Astrocyte of the spinal cord (primary cell): ENCODE data around the gene RNU1-2.
A peak's percentile ranks its signal among the peaks of the same experiment; 100 is the strongest.
"Not testable (repeated sequence)": the region's sequence is repeated elsewhere in the genome, so short reads cannot be mapped to it uniquely, and the experiment has no call there.

Experiments
- DNase-seq: peaks from one replicate; pipeline ENCODE4 v3.0.0; 2011; ENCODE audit warnings: low read depth, low spot score
- H3K4me3 ChIP-seq: 2 replicates; pipeline ENCODE4 v1.5.1; 2011; ENCODE audit warnings: low read depth, mild to moderate bottlenecking, low read length, moderate library complexity
- in situ Hi-C: cut with HindIII; loops from 2 replicates; pipeline ENCODE4 v1.10.0; 2017; ENCODE audit warnings: low sequenced_read_pairs
- TF ChIP-seq, protein P1 (sequence below): IDR thresholded peaks from 2 replicates; pipeline ENCODE4 v1.5.1; 2012; ENCODE audit warnings: low read depth, mild to moderate bottlenecking, low read length, inconsistent platforms

The RNU1-2 gene

DNA sequence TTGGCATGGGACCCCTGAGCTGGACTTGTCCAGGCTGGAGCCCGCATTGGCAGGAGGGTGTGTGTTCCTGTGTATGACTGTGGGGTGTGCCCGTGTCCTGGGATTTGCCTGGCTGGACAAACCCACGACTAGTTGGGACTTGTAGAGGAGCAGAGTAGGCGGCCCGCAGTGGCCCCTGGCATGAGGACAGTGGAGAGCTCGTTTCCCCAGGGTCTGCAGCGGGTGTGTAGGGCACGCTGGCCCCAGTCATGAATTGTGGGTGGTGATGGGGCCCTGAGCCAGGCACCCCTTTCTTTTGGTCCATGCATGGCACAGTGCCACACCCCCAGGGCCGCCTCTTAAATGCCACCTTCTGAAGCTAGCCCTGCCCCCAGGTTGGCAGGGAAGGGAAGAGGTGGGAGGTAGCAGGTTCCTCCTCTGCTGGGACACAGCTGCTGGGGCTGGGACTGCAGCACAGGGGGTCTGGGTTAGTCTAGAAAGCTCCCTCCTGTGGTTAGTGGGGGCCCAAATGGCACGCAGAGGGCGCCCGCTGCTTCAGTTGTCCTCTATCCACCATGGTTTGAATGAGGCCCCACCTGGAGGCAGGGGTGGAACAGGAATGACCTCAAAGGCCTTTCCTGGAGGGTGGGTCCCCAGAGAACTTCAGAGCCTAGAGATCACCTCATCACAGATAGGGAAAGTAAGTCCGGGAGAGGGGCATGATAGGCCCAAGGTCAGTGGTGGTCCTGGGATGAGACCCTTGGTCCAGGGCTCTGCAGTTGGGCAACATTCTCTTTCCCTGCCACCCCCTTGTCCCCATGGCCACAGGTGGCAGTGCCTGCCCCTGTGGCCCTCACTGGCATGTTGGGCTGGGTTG, 30.1 kb downstream of the RNU1-2 start:
- in situ Hi-C loops = no loop called here
- TF ChIP-seq, protein P1, sequence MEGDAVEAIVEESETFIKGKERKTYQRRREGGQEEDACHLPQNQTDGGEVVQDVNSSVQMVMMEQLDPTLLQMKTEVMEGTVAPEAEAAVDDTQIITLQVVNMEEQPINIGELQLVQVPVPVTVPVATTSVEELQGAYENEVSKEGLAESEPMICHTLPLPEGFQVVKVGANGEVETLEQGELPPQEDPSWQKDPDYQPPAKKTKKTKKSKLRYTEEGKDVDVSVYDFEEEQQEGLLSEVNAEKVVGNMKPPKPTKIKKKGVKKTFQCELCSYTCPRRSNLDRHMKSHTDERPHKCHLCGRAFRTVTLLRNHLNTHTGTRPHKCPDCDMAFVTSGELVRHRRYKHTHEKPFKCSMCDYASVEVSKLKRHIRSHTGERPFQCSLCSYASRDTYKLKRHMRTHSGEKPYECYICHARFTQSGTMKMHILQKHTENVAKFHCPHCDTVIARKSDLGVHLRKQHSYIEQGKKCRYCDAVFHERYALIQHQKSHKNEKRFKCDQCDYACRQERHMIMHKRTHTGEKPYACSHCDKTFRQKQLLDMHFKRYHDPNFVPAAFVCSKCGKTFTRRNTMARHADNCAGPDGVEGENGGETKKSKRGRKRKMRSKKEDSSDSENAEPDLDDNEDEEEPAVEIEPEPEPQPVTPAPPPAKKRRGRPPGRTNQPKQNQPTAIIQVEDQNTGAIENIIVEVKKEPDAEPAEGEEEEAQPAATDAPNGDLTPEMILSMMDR = no peak
- DNase-seq = no peak
- no peak overlapping the region for H3K4me3 ChIP-seq

DNA sequence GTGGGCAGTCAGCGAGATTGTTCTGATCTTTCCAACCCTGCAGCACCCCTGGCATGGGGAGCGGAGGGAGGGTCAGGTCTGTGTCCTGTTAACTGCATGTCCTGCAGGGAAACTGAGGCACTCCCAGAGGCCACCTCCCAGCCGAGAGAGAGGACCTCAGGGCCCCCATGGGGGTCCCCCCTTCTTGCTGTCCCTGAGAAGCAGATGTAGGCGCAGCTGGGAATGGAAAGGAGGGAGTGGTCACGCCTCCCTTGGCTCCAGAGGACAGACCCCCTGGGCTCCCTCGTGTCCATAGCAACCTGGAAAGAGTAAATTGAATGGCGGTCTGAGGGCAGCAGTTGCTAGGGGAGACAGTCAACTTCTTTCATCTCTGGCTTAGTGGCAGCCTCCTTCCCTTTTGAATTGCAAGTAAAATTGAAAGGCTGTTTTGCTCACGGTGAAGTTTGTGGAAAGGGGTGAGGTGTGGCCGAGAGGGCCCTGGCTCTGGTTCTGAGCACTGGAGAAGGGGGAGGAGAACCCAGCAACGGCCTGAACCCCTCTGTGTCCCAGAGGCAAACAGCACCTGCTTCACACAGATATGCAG, 30.8 kb downstream of the RNU1-2 start:
- in situ Hi-C loops = no loop called here
- TF ChIP-seq, protein P1 = no peak
- no peak overlapping the region for H3K4me3 ChIP-seq
- DNase-seq = peak; percentile 69

DNA sequence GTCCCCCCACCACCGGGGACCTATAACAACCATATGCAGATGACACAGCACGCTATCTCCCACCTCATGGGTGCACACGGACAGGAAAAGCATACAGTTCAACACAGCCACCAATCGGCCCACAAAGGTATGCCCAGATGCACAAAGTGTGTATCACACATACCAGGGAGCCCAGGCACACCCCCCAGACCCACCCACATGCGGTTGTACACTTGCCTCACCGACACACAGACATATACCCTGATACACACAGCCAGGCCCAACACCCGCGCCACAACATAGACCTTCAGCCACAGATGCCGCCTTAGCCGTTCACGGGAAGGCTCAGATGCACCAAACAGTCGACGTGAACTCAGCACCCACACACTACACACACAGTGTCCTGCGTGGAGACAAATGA, 31.5 kb downstream of the RNU1-2 start:
- TF ChIP-seq, protein P1 = no peak
- in situ Hi-C loops = no loop called here
- no peak for DNase-seq
- H3K4me3 ChIP-seq = no peak overlapping the region

DNA sequence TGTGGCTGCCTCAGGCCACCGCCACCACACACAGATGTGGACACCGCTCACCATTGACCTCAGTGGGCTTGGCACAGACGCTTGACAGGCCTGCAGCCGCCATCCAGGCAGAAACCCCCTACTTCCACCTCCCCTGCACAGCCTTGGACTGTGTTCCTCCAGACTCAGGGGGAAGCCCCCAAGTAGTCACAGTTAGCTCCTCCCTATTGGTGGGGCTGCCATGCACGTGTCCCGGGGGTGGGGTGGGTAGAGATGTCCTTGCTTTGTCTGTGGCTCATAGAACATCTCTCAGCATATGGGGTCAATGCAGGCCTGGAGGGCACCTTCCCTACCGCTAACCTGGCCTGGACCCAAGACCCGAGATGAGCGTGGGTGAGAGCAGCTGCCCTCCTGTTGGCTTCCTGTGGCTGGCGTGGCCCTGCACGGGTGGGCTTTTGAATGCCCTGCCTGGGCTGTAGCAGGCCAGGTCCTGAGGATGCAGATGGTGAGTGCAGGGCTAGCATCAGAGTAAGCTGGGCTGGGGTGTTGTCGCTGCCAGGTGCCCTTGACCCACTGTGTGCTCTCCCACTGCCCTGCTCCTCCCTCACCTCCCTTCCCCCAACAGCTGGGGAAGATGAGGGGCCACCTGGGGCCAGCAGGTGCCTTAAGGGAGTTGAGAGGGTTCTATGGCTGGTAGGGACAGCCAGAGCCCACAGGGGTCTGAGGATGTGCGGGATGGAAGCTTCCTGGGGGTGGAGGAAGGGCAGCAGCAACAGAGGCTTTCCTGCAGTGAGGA, 32.1 kb downstream of the RNU1-2 start:
- DNase-seq = no peak
- in situ Hi-C loops = no loop called here

DNA sequence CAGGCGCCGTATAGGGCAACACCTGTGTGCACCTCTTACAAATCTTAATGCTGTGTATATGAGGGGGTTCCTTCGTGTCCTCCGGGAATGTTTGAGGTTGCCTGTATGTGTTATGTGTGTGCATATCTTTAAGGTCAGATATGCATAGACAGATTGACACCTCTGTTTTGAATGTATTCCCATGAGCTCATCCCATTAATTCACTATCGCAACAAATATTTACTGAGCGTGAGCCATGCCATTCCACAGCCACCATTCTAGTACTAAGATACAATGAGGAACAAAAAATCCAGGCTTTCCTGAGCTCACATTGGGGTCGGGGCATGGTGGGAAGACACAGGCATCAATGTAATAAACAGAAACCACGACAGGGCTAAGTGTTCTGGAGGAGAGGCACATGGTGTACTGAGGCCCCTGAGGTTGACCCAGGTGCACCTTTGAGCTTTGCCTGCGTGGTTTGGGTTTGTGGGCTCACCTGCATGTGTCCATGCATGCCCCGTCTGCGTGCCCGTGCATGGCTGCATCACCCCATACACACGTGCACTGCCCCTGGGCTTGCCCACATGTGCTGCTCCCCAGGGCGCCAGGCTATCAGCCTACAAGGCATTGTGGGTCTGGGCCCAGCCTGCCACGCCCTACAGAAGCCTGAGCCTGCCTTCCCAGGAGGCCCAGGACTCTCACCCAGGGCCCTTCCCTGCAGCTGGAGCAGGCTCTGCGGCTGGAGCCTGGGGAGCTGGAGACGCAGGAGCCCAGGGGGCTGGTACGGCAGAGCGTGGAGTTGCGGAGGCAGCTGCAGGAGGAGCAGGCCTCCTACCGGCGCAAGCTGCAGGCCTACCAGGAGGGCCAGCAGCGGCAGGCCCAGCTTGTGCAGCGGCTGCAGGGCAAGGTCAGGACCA, 33.6 kb downstream of the RNU1-2 start:
- in situ Hi-C loops, DNase-seq, H3K4me3 ChIP-seq: not testable (repeated sequence)

More for the DNA sequence above, 32.1 kb downstream of the RNU1-2 start:
- no peak overlapping the region for H3K4me3 ChIP-seq
- TF ChIP-seq, protein P1 = no peak

DNA sequence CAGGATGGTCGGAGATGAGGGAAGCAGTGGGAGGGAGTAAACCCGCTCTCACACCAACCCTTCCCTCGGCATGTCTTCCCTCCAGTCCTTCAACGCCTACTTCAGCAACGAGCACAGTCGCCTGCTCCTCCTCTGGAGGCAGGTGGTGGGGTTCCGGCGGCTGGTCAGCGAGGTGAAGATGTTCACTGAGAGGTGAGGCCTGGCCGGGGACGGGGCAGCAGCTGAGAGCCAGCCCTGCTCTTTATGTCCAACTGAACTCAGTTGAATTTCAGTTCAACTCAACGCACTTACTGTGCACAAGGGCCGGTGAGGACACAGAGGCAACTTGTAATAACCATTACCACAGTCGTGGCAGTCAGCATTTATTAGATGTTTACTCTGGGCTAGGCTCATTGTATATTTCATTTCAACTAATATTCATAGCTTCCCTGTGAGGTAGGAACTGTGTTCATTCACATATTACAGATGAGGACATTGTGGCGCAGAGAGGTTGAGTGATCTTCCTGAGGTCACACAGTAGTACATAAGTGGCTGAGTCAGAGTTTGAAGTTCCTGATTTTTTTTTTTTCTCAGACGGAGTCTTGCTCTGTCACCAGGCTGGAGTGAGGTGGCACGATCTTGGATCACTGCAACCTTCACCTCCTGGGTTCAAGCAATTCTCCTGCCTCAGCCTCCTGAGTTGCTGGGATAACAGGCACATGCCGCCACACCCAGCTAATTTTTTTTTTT, 35.6 kb downstream of the RNU1-2 start:
- DNase-seq, in situ Hi-C loops, H3K4me3 ChIP-seq: not testable (repeated sequence)

DNA sequence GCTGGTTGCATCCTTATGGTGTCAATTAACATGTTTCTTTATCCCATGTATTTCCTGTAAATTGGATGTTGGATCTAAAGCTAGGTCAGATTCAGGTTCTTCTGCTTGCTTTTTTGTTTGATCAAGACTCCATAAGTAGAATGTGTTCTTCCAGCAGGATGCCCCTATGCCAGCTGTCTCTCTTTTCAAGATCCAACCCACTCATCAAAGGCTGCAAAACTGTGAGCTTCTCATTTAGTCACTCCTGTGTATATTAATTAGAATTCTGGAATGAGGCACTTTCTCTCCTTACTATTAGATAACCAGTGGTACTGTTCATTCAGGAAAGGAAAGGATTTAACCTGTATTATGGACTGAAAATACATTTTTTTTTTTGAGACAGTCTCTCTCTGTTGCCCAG, 38.2 kb downstream of the RNU1-2 start:
- in situ Hi-C loops, H3K4me3 ChIP-seq, DNase-seq: not testable (repeated sequence)

DNA sequence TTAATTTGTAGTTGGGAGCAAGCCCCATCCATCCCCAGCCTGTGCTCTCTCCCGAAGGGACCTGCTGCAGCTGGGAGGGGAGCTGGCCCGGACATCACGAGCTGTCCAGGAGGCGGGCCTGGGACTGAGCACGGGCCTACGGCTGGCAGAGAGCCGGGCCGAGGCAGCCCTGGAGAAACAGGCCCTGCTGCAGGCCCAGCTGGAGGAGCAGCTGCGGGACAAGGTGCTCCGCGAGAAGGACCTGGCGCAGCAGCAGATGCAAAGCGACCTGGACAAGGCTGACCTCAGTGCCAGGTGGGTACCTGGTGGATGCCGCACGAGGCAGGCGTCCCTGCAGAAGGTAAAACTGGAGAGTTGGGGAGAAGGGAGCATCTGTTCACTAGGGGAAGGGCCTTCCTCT, 40.8 kb downstream of the RNU1-2 start:
- in situ Hi-C loops, H3K4me3 ChIP-seq, DNase-seq: not testable (repeated sequence)
